ENCODE measurements around the gene DIP2B.
"Not testable (repeated sequence)": the region's sequence is repeated elsewhere in the genome, so short reads cannot be mapped to it uniquely, and the experiment has no call there.

DIP2B gene

GRCh38 chr12:50742776-50743175 lies 238.0 kb downstream of the DIP2B start:
- DNase-seq: no peak

GRCh38 chr12:50745861-50746260 lies 241.1 kb downstream of the DIP2B start:
- DNase-seq: no peak

DNA sequence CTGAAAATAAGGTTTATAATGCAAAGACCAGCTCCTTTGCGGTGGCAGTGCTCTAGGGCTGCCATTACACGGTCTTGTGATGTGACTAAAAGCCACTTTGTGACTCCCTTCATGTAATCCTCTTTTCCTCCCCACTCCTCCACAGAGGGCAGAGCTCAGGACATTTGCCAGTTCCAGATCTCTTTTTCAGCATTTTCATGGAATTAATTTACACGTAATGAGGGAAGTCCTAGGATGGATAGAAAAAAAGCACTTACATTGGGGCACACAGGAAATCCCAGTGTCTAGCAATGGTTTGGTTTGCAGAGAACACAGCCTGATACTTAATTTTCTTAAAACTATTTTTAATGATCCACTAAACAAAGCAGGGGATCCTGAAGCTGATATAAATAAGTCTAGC lies 241.6 kb downstream of the DIP2B start:
- no peak for DNase-seq

GRCh38 chr12:50747817-50748216 lies 243.0 kb downstream of the DIP2B start:
- DNase-seq: no peak

GRCh38 chr12:50749459-50749882 lies 244.7 kb downstream of the DIP2B start:
- DNase-seq: no peak

- DNase-seq: no peak
These were observed 245.6 kb downstream of the DIP2B start for GRCh38 chr12:50750366-50750765.

GRCh38 chr12:50751948-50752721 lies 247.3 kb downstream of the DIP2B start:
- no peak for DNase-seq

DNA sequence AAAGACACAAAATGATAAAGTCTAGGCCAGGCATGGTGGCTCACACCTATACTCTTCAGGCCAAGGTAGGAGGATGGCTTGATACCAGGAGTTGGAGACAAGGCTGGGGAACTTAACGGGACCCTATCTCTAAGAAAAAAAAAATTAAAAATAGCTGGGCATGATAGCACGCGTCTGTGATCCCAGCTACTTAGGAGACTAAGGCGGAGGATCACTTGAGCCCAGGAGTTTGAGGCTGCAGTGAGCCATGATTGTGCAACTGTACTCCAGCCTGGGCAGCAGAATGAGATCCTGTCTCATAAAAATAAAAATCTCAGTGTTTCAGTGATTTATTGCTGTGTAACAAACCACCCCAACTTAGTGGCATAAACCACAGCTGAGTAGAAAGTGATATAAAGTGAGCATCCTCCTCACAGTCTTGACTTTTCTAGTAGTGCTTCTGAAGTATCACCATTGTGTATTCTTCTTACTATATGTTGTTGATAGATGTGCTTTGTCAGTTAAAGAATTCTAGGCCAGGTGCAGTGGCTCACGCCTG lies 248.5 kb downstream of the DIP2B start:
- DNase-seq: no peak

DNA sequence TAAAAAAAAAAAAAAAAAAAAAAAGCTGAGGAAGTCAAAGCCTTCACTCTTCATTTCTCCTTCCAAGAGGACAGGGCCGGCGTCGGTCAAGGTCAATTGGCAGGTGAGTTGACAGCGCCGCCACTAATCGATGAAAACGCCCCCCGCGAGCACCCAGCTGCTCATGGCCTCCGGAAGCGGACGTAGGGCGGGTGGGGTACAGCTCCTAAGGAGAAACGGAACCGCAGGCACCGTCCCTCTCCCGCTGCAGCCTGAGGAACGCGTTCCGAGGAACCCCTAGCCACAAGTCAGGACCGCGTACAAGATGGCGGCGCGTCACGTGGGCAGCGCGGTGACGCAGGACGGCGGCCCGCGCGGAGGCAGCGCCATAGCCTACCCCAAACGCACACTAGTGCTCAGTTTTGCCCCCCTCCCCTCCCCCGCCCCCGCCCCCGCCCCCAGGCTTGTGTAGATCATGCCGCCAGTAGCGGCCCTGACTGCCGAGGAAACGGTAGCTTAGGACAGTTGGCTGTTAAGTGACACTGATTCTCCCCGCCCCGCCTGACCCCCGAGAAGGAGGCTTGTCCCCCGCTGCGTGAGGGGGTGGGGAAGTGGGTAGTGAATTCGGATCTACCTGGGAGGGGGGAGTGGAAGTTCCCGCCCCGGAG lies 259.0 kb downstream of the DIP2B start, which contains the start of gene ATF1:
Gene ATF1, plus strand, starts transcription at position 463 of the 647 bp plus-strand sequence. CDS start 16,045 bp downstream, outside the sequence.
- DNase-seq: peak; percentile 71

- DNase-seq: no peak
These were observed 259.7 kb downstream of the DIP2B start for GRCh38 chr12:50764286-50765094.

DNA sequence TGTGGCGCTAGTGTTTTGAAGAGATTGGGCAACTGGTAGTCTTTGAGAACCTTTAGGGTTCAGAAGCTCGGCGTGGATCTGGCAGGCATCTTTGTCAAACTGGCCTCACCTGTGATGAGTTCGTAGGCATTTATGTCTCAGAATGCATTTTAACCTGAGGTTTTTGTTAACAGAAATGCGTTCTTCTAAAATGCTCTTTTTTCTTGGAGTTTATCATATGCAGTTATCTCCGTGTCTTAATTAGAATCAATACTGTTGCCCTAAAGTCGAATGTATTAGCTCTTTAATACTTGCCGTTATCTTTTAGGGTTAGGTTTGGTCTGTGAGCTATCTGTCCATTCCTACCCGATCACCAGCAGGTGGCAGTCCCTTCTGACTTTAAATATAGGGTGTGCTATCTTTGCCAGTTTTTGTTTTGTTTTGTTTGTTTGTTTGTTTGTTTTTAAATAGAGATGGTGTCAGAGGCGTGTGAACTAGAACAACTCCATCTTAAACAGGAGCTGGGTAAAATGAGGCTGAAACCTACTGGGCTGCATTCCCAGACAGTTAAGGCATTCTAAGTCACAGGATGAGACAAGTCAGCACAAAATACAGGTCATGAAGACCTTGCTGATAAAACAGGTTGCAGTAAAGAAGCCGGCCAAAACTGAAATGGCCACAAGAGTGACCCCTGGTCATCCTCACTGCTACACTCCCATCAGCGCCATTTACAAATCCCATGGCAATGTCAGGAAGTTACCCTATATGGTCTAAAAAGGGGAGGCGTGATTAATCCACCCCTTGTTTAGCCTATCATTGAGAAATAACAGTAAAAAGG lies 260.5 kb downstream of the DIP2B start:
- no peak for DNase-seq

DNA sequence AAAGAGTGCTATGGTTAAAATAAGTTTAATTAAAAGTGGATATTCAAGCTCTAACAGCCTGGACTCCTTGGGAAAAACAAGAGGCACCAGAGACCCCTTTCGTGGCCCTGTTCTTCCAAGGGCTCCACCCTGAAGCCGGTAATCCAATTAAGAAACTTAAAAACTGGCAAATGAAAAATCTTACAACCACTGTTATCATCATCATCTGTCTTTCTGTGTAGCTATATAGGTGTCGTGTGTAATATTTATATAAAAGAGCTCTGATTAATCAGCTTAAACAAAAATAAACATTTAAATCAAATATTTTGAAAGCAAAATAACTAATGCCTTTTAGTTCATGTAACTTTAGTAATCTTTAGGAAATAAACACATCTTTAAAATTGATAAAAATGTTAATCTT lies 263.6 kb downstream of the DIP2B start:
- no peak for DNase-seq

DNA sequence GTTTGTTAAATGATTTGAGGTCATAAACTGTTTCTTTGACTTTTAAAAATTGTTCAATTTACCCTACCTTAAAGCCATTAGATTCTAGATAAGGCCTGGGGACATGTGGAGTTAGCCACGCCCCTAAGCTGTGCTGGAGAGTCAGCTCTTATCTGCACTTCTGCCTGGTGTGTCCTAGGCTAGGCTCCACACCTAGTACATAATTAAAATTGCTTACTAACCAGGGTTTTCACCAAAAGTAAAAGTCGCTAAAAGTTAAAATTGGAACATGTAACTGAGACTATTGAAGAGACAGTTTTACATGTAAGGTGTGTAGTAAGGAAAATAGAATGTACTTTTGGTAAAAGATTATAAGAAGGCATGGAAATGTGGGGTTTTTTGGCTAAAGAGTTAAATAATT lies 264.0 kb downstream of the DIP2B start:
- DNase-seq: not testable (repeated sequence)

- DNase-seq: no peak
These were observed 266.6 kb downstream of the DIP2B start for GRCh38 chr12:50771409-50771808.

- DNase-seq: no peak
These were observed 267.7 kb downstream of the DIP2B start for GRCh38 chr12:50772470-50772869.

DNA sequence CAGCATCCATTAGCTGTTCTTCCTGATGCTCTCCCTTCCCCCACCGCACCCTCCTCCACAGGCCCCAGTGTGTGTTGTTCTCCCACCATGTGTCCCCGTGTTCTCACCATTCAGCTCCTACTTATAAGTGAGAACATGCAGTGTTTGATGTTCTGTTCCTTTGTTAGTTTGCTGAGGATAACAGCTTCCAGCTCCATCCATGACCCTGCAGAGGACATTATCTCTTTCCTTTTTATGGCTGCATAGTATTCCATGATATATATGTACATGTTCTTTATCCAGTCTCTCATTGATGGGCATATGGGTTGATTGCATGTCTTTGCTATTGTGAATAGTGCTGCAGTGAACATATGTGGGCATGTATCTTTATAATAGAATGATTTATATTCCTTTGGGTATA lies 268.1 kb downstream of the DIP2B start:
- DNase-seq: no peak

- no peak for DNase-seq
These were observed 270.5 kb downstream of the DIP2B start for GRCh38 chr12:50775251-50775650.

- no peak for DNase-seq
These were observed 272.3 kb downstream of the DIP2B start for GRCh38 chr12:50776749-50777728.

- no peak for DNase-seq
These were observed 274.1 kb downstream of the DIP2B start for GRCh38 chr12:50778663-50779590.

GRCh38 chr12:50780013-50780412 lies 275.2 kb downstream of the DIP2B start:
- no peak for DNase-seq

Measured in NCI-H1436 treated with DMSO at 0.1 percent for 48 hours (cell line).